K562 (cell line): ENCODE results near the gene C1D. TPM values are rescaled to one million over a fixed set of nuclear protein-coding genes. Genes with fewer than 3 reads are reported as not detected.

Experiments
- ATF7 ChIP-seq: fragments of 450-650 bp; IDR thresholded peaks from 2 replicates; pipeline ENCODE4 v1.7.1; 2014; ENCODE audit warnings: mild to moderate bottlenecking, moderate library complexity
- BDP1 ChIP-seq: IDR thresholded peaks from 3 replicates; pipeline ENCODE4 v1.6.1; 2011; ENCODE audit not compliant: insufficient read length, insufficient read depth
- CBFA2T3 ChIP-seq: fragments of 450-650 bp; IDR thresholded peaks from 2 replicates; pipeline ENCODE4 v1.6.1; 2017
- GTF2B ChIP-seq: IDR thresholded peaks from 2 replicates; pipeline ENCODE4 v1.6.1; 2011; ENCODE audit not compliant: insufficient read length; ENCODE audit errors: extremely low read depth
- HOMEZ ChIP-seq: fragments of 250-450 bp; sonication (Bioruptor Pico); IDR thresholded peaks from 2 replicates; pipeline ENCODE4 v1.4.0; 2020; ENCODE audit warnings: mild to moderate bottlenecking, moderate library complexity
- KDM4B ChIP-seq, 2 experiments: fragments of 450-650 bp in 1 of 2; sonication (generic) in 1 of 2; IDR thresholded peaks; 2 replicates each; pipeline ENCODE4 v1.6.1; 2016 to 2017; ENCODE audit warnings: borderline replicate concordance in 2 of 2, antibody characterized with exemption in 1 of 2, low read depth in 1 of 2, mild to moderate bottlenecking in 1 of 2
- KLF16 ChIP-seq: IDR thresholded peaks from 2 replicates; pipeline ENCODE4 v1.6.1; 2016; ENCODE audit warnings: antibody characterized with exemption
- PKNOX1 ChIP-seq: fragments of 450-650 bp; IDR thresholded peaks from 2 replicates; pipeline ENCODE4 v1.6.1; 2016
- POLR2H ChIP-seq: IDR thresholded peaks from 2 replicates; pipeline ENCODE4 v1.6.1; 2016; ENCODE audit warnings: missing genetic modification characterization, low read depth, mild to moderate bottlenecking, control low read depth, missing compliant biosample characterization, moderate library complexity
- RBBP5 ChIP-seq: fragments of 200-600 bp; sonication (generic); IDR thresholded peaks from 2 replicates; pipeline ENCODE4 v1.6.1; 2012; ENCODE audit warnings: borderline replicate concordance, mild to moderate bottlenecking, low read length, control low read depth, inconsistent platforms; ENCODE audit not compliant: insufficient read depth, poor library complexity, severe bottlenecking
- RBFOX2 ChIP-seq: fragments of 200-400 bp; formaldehyde crosslinking; IDR thresholded peaks from 2 replicates; pipeline ENCODE4 v1.6.1; 2017; ENCODE audit warnings: low read depth, mild to moderate bottlenecking, low read length, moderate library complexity
- RFX5 ChIP-seq: IDR thresholded peaks from 2 replicates; pipeline ENCODE4 v1.6.1; 2011; ENCODE audit warnings: low read depth, mild to moderate bottlenecking, improper control_type of control experiment, low read length
- SMARCC2 ChIP-seq: fragments of 450-650 bp; IDR thresholded peaks from 2 replicates; pipeline ENCODE4 v1.6.1; 2017; ENCODE audit warnings: antibody characterized with exemption, moderate library complexity, mild to moderate bottlenecking, low read depth
- SRF ChIP-seq, 2 experiments: fragments of 250-450, 450-650 bp in 1 of 2; sonication (Bioruptor Pico) in 1 of 2; sonication (generic) in 1 of 2; formaldehyde crosslinking; IDR thresholded peaks; 2 replicates each; pipeline versions ENCODE4 v1.5.0 to v1.5.1; 2020 to 2022; ENCODE audit warnings: mild to moderate bottlenecking in 1 of 2, missing genetic modification reagents in 1 of 2
- SRSF1 ChIP-seq: fragments of 200-400 bp; formaldehyde crosslinking; IDR thresholded peaks from 2 replicates; pipeline ENCODE4 v1.6.1; 2017; ENCODE audit warnings: mild to moderate bottlenecking, low read depth, low read length, moderate library complexity
- SRSF3 ChIP-seq: fragments of 200-400 bp; formaldehyde crosslinking; IDR thresholded peaks from 2 replicates; pipeline ENCODE4 v1.6.1; 2016; ENCODE audit warnings: mild to moderate bottlenecking, low read length, moderate library complexity; ENCODE audit not compliant: insufficient read depth
- TCFL5 ChIP-seq: fragments of 250-450 bp; sonication (Bioruptor Pico); conservative IDR thresholded peaks from 2 replicates; pipeline ENCODE4 v1.6.1; 2021; ENCODE audit warnings: mild to moderate bottlenecking, moderate library complexity, matching md5 sums
- XRCC3 ChIP-seq: fragments of 450-650 bp; IDR thresholded peaks from 2 replicates; pipeline ENCODE4 v1.6.1; 2017; ENCODE audit warnings: mild to moderate bottlenecking, moderate library complexity
- ZEB2 ChIP-seq: fragments of 450-650 bp; IDR thresholded peaks from 2 replicates; pipeline ENCODE4 v1.6.1; 2016
- ZNF184 ChIP-seq: sonication (generic); formaldehyde crosslinking; IDR thresholded peaks from 2 replicates; pipeline ENCODE4 v1.5.0; 2020; ENCODE audit warnings: missing genetic modification reagents
- ZNF3 ChIP-seq: fragments of 250-450 bp; sonication (Bioruptor Pico); IDR thresholded peaks from 2 replicates; pipeline ENCODE4 v1.5.0; 2021; ENCODE audit warnings: mild to moderate bottlenecking, moderate library complexity
- ZNF57 ChIP-seq: fragments of 450-650 bp; formaldehyde crosslinking; IDR thresholded peaks from 2 replicates; pipeline ENCODE4 v1.4.0; 2020; ENCODE audit warnings: mild to moderate bottlenecking, moderate library complexity
- ZNF830 ChIP-seq: fragments of 250-450 bp; sonication (Bioruptor Pico); IDR thresholded peaks from 2 replicates; pipeline ENCODE4 v1.5.0; 2021; ENCODE audit warnings: mild to moderate bottlenecking
- polyA plus RNA-seq, 8 experiments: library from polyadenylated mRNA; depleted of rRNA in 4 of 8; stranded (reverse) in 5 of 8; unstranded in 3 of 8; fragments of >200 nt; fragmentation: Nextera tagmentation in 2 of 8; fragmentation: Illumina TruSeq in 1 of 8; extraction: Ambion mirVana in 2 of 8; extraction: Trizol in 1 of 8; gene quantifications; 2 replicates each; pipeline versions ENCODE4 v1.2.1 to v1.2.3, GENCODE V29; 2011 to 2014; ENCODE audit warnings: inconsistent platforms in 1 of 8, missing spikeins in 1 of 8
- total RNA-seq, 7 experiments: library from RNA; depleted of rRNA in 6 of 7; stranded (reverse); fragments of >200 nt in 6 of 7; fragmentation: Illumina TruSeq in 2 of 7; extraction: Trizol in 2 of 7; gene quantifications; 2 replicates each; pipeline versions ENCODE4 v1.2.1 to v1.2.3, GENCODE V29; 2011 to 2021; ENCODE audit warnings: low replicate concordance in 1 of 7
- TF ChIP-seq, protein P1 (sequence below): fragments of 450-650 bp; formaldehyde crosslinking; IDR thresholded peaks from 2 replicates; pipeline ENCODE4 v1.4.0; 2020; ENCODE audit warnings: mild to moderate bottlenecking
- TF ChIP-seq, protein P2 (sequence below): sonication (generic); formaldehyde crosslinking; IDR thresholded peaks from 2 replicates; pipeline ENCODE4 v1.9.0; 2022; ENCODE audit warnings: mild to moderate bottlenecking, missing genetic modification reagents

Gene C1D
- total and polyA plus RNA-seq, 9 of the 15 experiments (the other 6 are each of a cell fraction or from before 2014, with no cell fraction given) = 33.2 to 123 (median 56.5) TPM

- TF ChIP-seq ZNF830 = no peak
- TF ChIP-seq RBBP5 = peak; percentile 86
- TF ChIP-seq TCFL5 (CRISPR knock-in tag) = no peak
- TF ChIP-seq ZNF3 (CRISPR knock-in tag) = no peak
- peak; percentile 88 for TF ChIP-seq ATF7
- no peak for TF ChIP-seq XRCC3
- no peak for TF ChIP-seq SRSF3
- 0 out of 4 replicates have a peak, but pooled peaks of 1 of the 2 experiments have one; percentile 40 for TF ChIP-seq KDM4B (IDR thresholded peaks at IDR 0.05; ENCODE audit: borderline replicate concordance in 2 of 2, low read depth in 1 of 2)
- no peak for TF ChIP-seq SMARCC2
- TF ChIP-seq, protein P1, sequence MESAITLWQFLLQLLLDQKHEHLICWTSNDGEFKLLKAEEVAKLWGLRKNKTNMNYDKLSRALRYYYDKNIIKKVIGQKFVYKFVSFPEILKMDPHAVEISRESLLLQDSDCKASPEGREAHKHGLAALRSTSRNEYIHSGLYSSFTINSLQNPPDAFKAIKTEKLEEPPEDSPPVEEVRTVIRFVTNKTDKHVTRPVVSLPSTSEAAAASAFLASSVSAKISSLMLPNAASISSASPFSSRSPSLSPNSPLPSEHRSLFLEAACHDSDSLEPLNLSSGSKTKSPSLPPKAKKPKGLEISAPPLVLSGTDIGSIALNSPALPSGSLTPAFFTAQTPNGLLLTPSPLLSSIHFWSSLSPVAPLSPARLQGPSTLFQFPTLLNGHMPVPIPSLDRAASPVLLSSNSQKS (CRISPR knock-in tag) = 0 out of 2 replicates have a peak, but pooled peaks have one; percentile 45
- no peak for TF ChIP-seq CBFA2T3
- TF ChIP-seq ZNF57 (CRISPR knock-in tag) = no peak
- TF ChIP-seq SRF (CRISPR knock-in tag; IDR thresholded peaks at IDR 0.05) = 0 out of 4 replicates have a peak, but pooled peaks of 1 of the 2 experiments have one; percentile 17
- TF ChIP-seq, protein P2, sequence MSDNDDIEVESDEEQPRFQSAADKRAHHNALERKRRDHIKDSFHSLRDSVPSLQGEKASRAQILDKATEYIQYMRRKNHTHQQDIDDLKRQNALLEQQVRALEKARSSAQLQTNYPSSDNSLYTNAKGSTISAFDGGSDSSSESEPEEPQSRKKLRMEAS (CRISPR knock-in tag) = 0 out of 2 replicates have a peak, but pooled peaks have one; percentile 18
- no peak for TF ChIP-seq HOMEZ
- no peak for TF ChIP-seq SRSF1
- TF ChIP-seq POLR2H (tag) = peak; percentile 87
- no peak for TF ChIP-seq ZNF184
- no peak; the same call in 1 of the 2 replicates for TF ChIP-seq PKNOX1
- TF ChIP-seq GTF2B = peak; percentile 52
- no peak for TF ChIP-seq RFX5
- TF ChIP-seq BDP1 = no peak
- TF ChIP-seq KLF16 = no peak
- peak; percentile 90 for TF ChIP-seq RBFOX2
- peak; percentile 14; the same call in 1 of the 2 replicates for TF ChIP-seq ZEB2
These were observed at the start of gene C1D (continued) for GRCh38 chr2:68062680-68063387.
